GM21367 (cell line): ENCODE measurements around the gene MORC2.

ENCODE experiments used
- ATAC-seq: cut with Tn5 transposase; IDR thresholded peaks from one replicate; pipeline ENCODE4 v1.9.1; 2021; ENCODE audit not compliant: unreplicated experiment

MORC2 gene

GRCh38 chr22:30889996-30890480, 78.5 kb downstream of the MORC2 start:
- ATAC-seq = no peak

DNA sequence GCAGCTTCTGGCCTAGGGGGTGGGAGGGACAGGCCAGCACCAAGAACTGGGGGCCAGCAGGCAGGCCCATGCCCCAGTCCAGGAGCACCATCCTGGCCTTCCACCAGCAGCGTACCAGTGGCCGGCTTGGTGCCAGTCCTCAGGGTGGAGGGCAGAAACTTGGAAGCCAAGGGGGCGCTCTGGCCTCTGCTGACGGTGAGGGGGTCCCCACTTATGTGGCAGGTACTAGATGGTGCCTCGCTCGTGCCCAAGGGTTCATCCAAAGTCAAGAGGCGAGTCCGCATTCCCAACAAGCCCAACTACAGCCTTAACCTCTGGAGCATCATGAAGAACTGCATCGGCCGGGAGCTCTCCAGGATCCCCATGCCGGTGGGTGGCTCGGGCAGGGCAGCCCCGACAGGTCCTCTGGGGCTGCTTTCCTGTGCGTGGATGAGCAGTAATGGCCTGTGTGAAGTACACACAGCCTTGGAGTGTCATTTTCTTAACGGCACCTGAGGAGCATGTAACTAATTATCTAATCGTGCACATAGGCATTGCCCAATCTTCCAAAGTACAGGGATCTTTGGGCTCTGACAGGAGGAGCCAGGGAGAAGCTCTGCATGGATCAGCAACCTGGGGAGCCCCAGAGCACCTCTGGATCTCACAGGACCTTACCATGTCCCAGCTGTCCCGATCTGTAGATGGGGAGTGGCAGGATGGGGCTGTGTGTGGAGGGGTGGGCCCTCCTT, 79.1 kb downstream of the MORC2 start:
- no peak for ATAC-seq

DNA sequence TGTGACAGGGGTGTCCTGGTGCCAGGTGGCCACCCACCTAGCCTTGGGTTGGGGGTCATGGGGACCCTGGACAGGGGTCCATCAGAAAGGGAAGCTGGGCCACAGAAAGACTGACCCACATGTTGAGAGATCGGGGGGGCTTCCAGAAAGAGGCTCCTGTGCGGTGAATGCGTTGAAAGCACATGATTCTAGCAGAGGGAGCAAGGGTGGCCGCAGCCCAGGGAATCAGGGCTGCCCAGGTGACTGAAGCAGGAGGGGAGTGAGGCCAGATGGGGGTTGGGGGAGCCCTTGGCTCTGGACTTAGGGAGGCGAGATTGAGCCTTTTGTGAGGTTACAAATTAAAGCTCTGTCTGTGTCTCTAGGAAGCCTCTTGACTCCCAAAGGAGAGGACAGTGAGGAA, 80.7 kb downstream of the MORC2 start:
- no peak for ATAC-seq

DNA sequence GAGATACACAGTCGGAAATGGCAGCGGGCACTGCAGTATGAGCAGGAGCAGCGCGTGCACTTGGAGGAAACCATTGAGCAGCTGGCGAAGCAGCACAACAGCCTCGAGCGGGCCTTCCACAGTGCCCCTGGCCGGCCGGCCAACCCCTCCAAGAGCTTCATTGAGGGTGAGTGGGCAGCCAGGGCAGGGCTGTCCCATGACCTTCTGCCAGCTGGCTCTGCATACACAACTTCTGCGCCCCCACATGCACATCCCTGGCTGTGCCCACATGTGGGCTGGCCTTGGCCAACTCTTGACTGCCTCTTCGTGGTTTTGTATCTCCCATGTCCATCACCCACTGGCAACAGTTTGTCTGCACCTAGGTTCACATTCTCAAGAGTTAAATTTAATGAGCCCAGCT, 81.1 kb downstream of the MORC2 start:
- no peak for ATAC-seq

- no peak for ATAC-seq
These were observed 83.0 kb downstream of the MORC2 start for GRCh38 chr22:30885591-30885990.

- no peak for ATAC-seq
These were observed 83.6 kb downstream of the MORC2 start for GRCh38 chr22:30885001-30885366.

DNA sequence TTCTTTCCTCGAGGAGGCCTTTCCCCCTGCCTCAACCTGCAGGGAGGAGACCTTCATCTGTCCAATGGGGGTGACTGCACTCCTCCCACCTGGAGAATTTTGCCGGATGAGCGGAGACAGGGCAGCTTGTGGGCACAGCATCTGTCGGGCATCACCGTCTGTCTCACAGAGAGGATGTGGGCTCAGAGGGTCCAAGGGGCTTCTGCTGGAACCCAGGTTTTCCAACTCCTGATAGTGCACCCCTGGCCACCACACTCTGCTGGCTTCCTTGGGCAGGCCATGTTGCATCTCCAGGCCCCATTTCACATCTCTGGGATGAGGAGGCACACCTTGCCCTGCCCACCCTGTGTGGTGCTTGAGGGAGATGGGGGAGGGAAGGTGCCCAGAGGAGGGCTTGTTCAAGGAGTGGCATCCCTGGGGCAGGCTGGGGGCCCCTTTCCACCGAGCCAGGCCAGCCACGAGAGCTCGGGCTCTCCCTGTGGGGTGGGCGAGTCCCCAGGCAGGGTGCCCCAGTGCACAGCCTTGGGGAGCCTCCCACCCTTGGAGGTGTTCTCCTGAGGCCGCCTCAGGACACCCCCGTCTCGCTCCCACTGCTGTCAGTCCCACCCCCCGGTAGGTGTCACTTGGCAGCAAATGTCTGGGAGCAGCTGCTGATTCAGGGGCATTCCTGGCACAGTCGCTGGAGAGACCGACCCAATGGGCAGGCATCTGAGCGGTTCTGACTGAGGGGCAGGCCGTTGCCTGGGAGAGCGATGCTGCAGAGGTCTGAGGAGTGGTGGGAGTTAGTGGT, 84.2 kb downstream of the MORC2 start:
- ATAC-seq = no peak

DNA sequence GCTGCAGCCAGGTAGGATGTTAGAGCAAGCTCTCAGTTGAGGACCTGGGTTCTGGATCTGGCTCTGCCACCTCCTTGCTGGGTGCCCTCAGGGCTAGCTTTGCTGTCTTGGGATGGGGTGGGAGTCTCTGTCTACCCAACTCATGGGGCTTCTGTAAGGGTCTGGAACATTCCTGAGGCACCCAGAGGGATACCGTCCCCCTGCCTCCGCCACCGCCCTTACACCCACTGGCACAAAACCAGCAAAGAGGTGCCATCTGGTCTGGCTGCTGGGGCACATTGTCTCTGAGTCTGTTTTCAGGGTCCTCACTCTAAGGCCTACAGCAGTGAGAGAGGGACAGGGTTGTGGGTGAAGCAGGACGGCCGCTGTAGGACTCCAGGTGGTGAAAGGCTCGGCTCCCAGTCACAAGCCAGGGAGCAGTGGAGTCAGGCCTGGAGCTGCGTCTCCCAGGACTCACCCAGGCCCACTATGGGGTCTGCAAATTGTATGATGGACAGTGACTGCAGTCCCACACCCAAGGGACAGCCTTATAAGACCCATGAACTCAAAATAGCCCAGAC, 84.9 kb downstream of the MORC2 start:
- no peak for ATAC-seq

DNA sequence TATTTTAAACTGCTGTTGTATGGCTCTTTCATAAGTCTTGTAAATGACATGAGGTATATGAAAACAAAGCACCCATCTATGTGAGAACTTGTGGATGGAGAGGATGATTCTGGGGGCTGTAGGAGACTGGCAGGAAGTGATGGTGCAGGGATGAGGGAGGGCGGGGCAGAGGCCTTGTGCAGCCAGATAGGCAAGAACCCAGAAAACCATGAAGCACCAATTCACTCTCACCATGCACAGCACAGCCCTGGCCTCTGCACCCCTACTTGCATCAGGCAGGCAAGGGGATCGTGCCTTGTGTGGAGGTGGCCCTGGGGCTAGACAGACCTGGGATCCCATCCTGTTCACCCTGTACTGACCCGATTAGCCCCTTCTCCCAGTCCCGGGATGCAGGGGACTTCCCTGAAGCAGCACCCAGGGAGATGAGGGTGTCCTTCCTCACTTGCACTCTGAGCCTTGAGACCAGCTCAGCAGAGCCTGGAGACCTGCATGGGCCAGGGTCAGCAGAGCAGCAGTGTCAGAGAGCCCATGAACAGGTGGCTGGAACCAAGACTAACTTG, 85.5 kb downstream of the MORC2 start:
- no peak for ATAC-seq

DNA sequence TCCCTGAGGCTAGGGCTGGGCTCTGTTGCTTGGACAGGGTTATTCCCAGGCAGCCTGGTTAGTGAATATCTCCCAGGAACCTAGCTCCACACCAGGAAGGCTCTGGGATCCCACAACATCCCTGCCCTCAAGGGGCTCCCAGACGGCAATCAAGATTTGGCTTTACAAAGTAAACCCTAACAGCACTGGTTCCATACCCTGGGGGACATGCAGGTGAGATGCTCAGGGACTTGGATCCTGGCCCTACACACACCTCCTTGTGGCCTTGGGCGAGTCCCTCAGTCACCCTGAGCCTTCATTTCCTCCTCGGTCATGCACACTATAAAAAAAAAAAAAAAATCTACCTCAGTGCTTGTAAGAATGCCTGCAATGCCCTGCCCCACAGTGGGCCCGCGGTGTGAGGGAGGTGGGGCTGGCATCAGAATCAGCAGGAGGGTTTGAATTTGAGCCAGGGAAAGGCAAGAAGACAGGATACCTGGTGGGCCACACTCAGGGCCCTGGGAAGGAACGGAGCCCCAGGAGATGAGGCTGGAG, 86.3 kb downstream of the MORC2 start:
- ATAC-seq = no peak

DNA sequence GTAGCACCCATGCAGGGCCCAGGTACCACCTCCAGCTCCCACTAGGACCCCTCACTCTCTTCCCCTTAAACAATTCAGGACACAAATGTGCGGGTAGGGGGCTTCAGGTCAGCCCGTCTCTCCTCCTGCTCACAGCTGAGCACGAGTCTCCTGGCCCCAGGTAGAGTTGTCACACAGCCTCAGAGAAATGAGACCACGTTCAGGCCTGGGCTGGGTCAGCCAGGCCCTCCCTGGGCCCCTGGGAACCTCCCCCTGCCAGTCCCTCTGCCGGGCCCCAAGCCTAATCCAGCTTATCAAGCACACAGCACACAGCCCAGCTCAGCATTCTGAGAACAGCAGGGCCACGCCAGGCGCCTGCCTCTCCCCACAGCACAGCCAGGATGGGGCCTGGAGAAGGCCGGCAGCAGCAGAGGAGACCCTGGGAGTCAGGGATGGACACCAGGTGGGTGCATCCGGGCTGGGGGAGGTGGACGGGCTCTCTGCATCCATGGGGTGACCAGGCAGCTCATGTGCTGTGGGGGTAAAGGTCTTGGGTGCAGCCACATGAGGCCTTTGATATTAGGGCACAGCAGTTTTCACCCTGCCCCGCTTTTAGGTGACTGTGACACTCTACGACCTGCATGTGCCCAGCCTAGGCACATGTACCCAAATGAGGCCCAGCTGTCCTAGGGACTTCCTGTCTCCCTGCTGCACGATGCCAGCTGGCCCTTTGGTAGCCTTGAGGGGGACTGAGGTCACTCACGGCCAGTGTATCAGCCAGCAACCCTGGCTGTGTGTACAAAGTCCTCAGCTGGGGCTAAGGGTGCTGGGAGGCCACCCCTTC, 87.0 kb downstream of the MORC2 start:
- no peak for ATAC-seq

GRCh38 chr22:30880847-30881246, 87.7 kb downstream of the MORC2 start:
- no peak for ATAC-seq

- no peak for ATAC-seq
These were observed 88.4 kb downstream of the MORC2 start for GRCh38 chr22:30880181-30880601.

GRCh38 chr22:30879415-30879797, 89.2 kb downstream of the MORC2 start:
- no peak for ATAC-seq

GRCh38 chr22:30878516-30879414, 89.8 kb downstream of the MORC2 start:
- ATAC-seq = no peak

DNA sequence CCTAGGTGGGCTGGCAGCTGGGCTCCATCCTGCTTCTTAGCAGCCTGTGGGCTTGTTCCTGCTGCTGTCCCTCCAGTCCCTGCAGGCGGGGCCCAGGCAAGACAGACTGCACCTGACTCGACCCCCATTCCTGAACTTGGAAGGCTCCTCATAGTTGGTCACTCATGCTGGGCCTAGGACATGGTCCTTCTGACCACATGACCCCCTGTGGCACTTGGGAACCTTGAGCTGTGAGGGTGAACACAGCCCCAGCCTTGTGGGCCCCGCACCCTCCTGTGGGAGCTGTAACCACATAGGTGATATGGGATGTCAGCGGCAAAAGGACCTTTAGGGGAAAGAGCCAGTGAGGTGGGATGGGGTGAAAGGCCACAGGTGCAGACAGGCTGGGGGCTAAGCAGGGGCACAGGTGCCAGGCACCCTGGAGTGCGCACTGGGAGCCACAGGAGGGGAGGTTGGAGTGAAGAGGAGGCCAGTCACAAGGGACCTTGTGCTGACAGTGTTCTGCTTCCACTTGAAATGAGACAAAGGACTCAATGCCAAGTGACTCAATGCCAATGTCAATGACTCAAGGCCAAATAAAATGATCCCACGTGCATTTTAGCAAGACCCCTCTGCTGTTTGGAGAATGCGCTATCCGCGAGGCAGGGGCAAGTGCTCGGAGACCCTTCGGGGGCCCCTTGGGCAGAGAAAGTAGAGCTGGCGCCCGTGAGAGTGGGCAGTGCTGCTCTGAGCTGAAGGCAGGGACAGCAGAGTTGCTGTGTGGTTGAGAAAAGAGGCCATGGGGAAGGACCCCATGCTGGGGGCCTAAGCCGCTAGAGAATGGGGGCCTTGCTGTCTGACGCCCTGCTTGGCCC, 90.7 kb downstream of the MORC2 start:
- no peak for ATAC-seq

- ATAC-seq = no peak
These were observed 91.5 kb downstream of the MORC2 start for GRCh38 chr22:30876915-30877553.

GRCh38 chr22:30876221-30876751, 92.3 kb downstream of the MORC2 start:
- ATAC-seq = no peak
